ENCODE results near the gene RETNLB.

- TF ChIP-seq, protein P1, sequence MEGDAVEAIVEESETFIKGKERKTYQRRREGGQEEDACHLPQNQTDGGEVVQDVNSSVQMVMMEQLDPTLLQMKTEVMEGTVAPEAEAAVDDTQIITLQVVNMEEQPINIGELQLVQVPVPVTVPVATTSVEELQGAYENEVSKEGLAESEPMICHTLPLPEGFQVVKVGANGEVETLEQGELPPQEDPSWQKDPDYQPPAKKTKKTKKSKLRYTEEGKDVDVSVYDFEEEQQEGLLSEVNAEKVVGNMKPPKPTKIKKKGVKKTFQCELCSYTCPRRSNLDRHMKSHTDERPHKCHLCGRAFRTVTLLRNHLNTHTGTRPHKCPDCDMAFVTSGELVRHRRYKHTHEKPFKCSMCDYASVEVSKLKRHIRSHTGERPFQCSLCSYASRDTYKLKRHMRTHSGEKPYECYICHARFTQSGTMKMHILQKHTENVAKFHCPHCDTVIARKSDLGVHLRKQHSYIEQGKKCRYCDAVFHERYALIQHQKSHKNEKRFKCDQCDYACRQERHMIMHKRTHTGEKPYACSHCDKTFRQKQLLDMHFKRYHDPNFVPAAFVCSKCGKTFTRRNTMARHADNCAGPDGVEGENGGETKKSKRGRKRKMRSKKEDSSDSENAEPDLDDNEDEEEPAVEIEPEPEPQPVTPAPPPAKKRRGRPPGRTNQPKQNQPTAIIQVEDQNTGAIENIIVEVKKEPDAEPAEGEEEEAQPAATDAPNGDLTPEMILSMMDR (IDR thresholded peaks at IDR 0.05), result no peak
- no peak for TF ChIP-seq EZH2 (IDR thresholded peaks at IDR 0.05; ENCODE audit: borderline replicate concordance, insufficient read depth, low read depth, low read length, poor library complexity, severe bottlenecking)
Measured at GRCh38 chr3:108806316-108806715, 49.1 kb upstream of the RETNLB start.

Measured in B cell (primary cell).